Parathyroid adenoma (tissue), 2 donors: ENCODE data around the gene ZNF79.

ENCODE experiments used
- H2AFZ ChIP-seq: fragments of 300-600 bp; sonication (generic); one replicate; pipeline ENCODE4 v1.7.0; 2017; ENCODE audit warnings: antibody characterized with exemption, mild to moderate bottlenecking
- H3K27ac ChIP-seq: fragments of 300-600 bp; sonication (generic); one replicate; pipeline ENCODE4 v1.7.0; 2017
- H3K27me3 ChIP-seq: fragments of 300-600 bp; sonication (generic); one replicate; pipeline ENCODE4 v1.7.0; 2017; ENCODE audit warnings: low read length; ENCODE audit not compliant: control insufficient read depth, insufficient read depth
- H3K36me3 ChIP-seq: fragments of 300-600 bp; sonication (generic); one replicate; pipeline ENCODE4 v1.7.0; 2017; ENCODE audit warnings: low read length; ENCODE audit not compliant: control insufficient read depth, insufficient read depth
- H3K4me1 ChIP-seq: fragments of 300-600 bp; sonication (generic); one replicate; pipeline ENCODE4 v1.7.0; 2017; ENCODE audit warnings: control low read depth
- H3K4me2 ChIP-seq: fragments of 300-600 bp; sonication (generic); one replicate; pipeline ENCODE4 v1.7.0; 2017; ENCODE audit warnings: low read length
- H3K4me3 ChIP-seq: fragments of 300-600 bp; sonication (generic); one replicate; pipeline ENCODE4 v1.7.0; 2017; ENCODE audit warnings: low read depth, low read length
- H3K79me2 ChIP-seq: fragments of 300-600 bp; sonication (generic); one replicate; pipeline ENCODE4 v1.7.0; 2017; ENCODE audit warnings: control low read depth
- H3K9ac ChIP-seq: fragments of 300-600 bp; sonication (generic); one replicate; pipeline ENCODE4 v1.7.0; 2017; ENCODE audit warnings: mild to moderate bottlenecking
- H3K9me3 ChIP-seq: fragments of 300-600 bp; sonication (generic); one replicate; pipeline ENCODE4 v1.7.0; 2017; ENCODE audit warnings: low read length; ENCODE audit not compliant: control insufficient read depth
- TF ChIP-seq, protein P1 (sequence below): fragments of 300-600 bp; sonication (generic); IDR thresholded peaks from one replicate; pipeline ENCODE4 v1.7.0; 2017; ENCODE audit warnings: antibody characterized with exemption, mild to moderate bottlenecking
- donor health status: primary hyperparathyroidism.

The ZNF79 gene

DNA sequence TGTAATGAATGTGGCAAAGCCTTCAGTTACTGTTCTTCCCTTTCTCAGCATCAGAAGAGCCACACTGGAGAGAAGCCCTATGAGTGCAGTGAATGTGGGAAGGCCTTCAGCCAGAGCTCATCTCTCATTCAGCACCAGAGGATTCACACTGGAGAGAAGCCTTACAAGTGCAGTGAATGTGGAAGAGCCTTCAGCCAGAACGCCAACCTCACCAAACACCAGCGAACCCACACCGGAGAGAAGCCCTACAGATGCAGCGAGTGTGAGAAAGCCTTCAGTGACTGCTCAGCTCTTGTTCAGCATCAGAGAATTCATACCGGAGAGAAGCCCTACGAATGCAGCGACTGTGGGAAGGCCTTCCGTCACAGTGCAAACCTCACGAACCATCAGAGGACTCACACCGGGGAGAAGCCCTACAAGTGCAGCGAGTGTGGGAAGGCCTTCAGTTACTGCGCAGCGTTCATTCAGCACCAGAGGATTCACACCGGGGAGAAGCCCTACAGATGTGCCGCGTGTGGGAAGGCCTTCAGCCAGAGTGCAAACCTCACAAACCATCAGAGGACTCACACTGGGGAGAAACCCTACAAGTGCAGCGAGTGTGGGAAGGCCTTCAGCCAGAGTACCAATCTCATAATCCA lies 20.2 kb downstream of the ZNF79 start:
- H3K9ac ChIP-seq = no peak overlapping the region
- no peaks in the 10 kb centered on the region for H3K79me2 ChIP-seq
- peaks cover 3% of the 10 kb centered on the region for H3K36me3 ChIP-seq
- H3K27ac ChIP-seq = no peak overlapping the region
- no peaks in the 10 kb centered on the region for H3K4me1 ChIP-seq
- H3K27me3 ChIP-seq = no peaks in the 10 kb centered on the region
- TF ChIP-seq, protein P1, sequence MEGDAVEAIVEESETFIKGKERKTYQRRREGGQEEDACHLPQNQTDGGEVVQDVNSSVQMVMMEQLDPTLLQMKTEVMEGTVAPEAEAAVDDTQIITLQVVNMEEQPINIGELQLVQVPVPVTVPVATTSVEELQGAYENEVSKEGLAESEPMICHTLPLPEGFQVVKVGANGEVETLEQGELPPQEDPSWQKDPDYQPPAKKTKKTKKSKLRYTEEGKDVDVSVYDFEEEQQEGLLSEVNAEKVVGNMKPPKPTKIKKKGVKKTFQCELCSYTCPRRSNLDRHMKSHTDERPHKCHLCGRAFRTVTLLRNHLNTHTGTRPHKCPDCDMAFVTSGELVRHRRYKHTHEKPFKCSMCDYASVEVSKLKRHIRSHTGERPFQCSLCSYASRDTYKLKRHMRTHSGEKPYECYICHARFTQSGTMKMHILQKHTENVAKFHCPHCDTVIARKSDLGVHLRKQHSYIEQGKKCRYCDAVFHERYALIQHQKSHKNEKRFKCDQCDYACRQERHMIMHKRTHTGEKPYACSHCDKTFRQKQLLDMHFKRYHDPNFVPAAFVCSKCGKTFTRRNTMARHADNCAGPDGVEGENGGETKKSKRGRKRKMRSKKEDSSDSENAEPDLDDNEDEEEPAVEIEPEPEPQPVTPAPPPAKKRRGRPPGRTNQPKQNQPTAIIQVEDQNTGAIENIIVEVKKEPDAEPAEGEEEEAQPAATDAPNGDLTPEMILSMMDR = no peak
- no peak overlapping the region for H2AFZ ChIP-seq
- no peaks in the 10 kb centered on the region for H3K9me3 ChIP-seq
- H3K4me2 ChIP-seq = no peak overlapping the region
- H3K4me3 ChIP-seq = no peak overlapping the region

DNA sequence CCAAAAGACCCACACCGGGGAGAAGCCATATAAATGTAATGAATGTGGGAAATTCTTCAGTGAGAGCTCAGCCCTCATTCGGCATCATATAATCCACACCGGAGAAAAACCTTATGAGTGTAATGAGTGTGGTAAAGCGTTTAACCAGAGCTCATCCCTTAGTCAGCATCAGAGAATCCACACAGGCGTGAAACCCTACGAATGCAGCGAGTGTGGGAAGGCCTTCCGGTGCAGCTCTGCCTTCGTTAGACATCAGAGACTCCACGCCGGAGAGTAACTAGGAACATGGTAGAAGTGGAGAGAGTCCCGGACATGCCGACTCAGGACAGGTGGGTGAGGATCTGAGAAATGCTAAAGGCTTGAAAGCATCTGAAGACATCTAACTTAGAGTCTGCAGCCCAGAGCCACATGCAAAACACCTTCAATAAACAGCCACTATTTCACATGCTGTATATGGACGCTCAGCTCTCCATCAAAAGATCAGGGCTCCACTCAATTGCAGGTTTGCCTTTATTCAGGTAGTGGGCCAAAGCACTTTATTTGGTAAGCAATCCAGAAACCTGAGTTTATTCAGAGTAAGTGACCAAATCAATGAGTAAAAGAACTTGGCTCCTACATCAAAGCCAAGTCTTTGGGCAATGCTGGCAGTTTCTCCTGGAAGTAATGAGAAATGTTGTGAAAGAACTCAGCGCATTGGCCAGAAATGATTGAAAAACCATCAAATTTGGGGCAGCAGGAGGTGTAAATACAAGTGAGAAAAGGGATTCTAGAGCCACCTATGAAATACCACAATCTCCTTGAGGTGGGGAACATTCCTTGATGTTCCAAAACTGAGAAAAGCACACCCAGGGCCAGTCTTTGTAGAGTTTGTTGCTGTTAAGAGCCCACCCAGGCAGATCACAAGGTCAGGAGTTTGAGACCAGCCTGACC lies 21.0 kb downstream of the ZNF79 start:
- TF ChIP-seq, protein P1 = no peak
- peaks cover 3% of the 10 kb centered on the region for H3K36me3 ChIP-seq
- H3K4me1 ChIP-seq = no peaks in the 10 kb centered on the region
- no peaks in the 10 kb centered on the region for H3K27me3 ChIP-seq
- H3K4me2 ChIP-seq = no peak overlapping the region
- H3K9me3 ChIP-seq = no peaks in the 10 kb centered on the region
- no peak overlapping the region for H2AFZ ChIP-seq
- no peak overlapping the region for H3K9ac ChIP-seq
- no peak overlapping the region for H3K27ac ChIP-seq
- no peaks in the 10 kb centered on the region for H3K79me2 ChIP-seq
- no peak overlapping the region for H3K4me3 ChIP-seq

DNA sequence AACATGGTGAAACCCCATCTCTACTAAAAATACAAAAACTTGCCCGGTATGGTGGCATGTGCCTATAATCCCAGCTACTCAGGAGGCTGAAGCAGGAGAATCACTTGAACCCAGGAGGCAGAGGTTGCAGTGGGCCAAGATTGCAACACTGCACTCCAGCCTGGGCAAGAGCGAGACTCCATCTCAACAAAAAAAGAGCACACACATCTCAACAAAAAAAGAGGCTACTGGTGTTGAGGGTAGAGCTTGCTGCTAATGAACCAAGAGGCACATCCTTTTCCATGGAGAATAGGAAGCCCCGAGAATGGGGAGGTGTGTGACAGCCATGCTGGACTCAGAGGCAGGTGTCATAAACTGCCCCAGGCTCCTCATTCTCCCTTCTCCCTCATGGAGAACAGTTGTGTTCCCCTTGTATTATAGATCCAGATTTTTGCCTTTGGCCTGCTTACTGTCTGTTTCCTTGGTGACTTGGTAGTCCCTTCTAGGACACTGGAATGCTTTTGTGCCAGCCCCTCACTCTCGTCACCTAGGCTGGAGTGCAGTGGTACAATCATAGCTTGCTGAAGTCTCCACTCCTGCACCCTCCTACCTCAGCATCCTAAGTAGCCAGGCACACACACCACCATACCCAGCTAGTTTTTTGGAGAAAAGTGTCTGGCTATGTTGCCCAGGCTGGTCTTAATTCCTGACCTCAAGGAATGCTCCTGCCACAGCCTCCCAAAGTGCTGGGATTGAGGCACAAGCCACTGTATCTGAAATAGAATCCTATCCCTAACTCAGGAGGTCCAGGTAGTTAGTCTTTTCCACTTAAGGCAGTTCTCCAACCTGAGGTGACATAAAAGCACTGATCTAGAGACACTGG lies 21.9 kb downstream of the ZNF79 start:
- Histone ChIP-seq H3K9ac (no peak overlapping the region), H3K27ac (no peak overlapping the region), H3K9me3 (no peaks in the 10 kb centered on the region), H2AFZ (no peak overlapping the region), H3K4me1 (no peaks in the 10 kb centered on the region), H3K36me3 (peaks cover 3% of the 10 kb centered on the region), H3K4me3 (no peak overlapping the region), H3K27me3 (no peaks in the 10 kb centered on the region), H3K4me2 (no peak overlapping the region), H3K79me2 (no peaks in the 10 kb centered on the region)
- TF ChIP-seq, protein P1 = no peak

DNA sequence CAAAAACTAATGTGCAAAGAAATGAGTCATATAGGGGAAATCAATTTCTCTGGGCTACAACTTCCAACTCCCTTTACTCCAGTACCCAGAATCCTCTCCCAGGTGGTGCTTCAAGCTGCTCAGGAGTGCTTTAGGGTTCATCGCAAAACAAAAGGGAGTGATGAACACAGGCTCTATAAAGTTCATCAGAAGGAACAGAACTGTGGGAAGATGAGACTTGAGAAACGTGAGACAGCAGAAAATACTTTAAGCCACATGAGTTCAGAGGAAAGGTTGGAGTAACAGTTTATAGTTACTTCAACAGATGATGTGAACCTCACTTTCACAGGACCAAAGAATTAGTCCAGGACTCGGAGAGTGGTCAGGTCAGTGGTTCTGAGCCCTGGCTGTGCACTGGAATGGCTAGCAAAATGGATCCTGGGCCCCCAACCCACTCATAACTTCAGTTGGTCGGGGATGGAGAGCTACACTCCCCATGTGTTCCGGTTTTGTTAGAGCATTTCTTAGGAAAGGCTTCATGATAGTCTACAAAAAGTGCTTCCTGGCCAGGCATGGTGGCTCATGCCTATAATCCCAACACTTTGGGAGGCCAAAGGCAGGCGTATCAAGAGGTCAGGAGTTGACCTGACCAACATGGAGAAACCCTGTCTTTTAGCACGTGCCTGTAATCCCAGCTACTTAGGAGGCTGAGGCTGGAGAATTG lies 22.7 kb downstream of the ZNF79 start:
- Histone ChIP-seq H3K27me3 (no peaks in the 10 kb centered on the region), H3K9me3 (no peaks in the 10 kb centered on the region), H3K27ac (no peak overlapping the region), H2AFZ (no peak overlapping the region), H3K9ac (no peak overlapping the region), H3K36me3 (peaks cover 3% of the 10 kb centered on the region), H3K4me2 (no peak overlapping the region), H3K79me2 (no peaks in the 10 kb centered on the region), H3K4me1 (no peaks in the 10 kb centered on the region), H3K4me3 (no peak overlapping the region)
- TF ChIP-seq, protein P1 = no peak
